ENCODE results near the gene MAPKAP1. TPM values are rescaled to one million over a fixed set of nuclear protein-coding genes. Genes with fewer than 3 reads are reported as not detected.

MAPKAP1 gene
- polyA plus RNA-seq, 1 donor from 2014 or later: 57.5 TPM

GRCh38 chr9:125428060-125428901 is 278.7 kb downstream of the MAPKAP1 start:
- Histone ChIP-seq H3K9ac (ENCODE audit: low read length) (no peak overlapping the region), H3K9me3 (ENCODE audit: low read length) (no peaks in the 10 kb centered on the region), H3K27ac (ENCODE audit: low read length) (no peak overlapping the region), H3F3A (ENCODE audit: insufficient read depth, low read length, poor library complexity, severe bottlenecking) (no peaks in the 10 kb centered on the region), H3K79me2 (replicated peaks; ENCODE audit: insufficient read depth, low read length) (no peaks in the 10 kb centered on the region), H3K36me3 (ENCODE audit: insufficient read depth, low read length) (no peaks in the 10 kb centered on the region), H3K4me2 (ENCODE audit: low read length) (no peak overlapping the region), H2AFZ (ENCODE audit: low read depth, low read length) (no peak overlapping the region), H3K4me3 (ENCODE audit: low read length) (no peak overlapping the region), H3K27me3 (ENCODE audit: insufficient read depth, low read depth, low read length) (no peaks in the 10 kb centered on the region), H4K20me1 (ENCODE audit: insufficient read depth) (no peaks in the 10 kb centered on the region), H3K9me2 (ENCODE audit: insufficient read depth, low read length) (no peaks in the 10 kb centered on the region)
- TF ChIP-seq RAD21 (conservative IDR thresholded peaks at IDR 0.05) (no peak), POLR2AphosphoS5 (IDR thresholded peaks at IDR 0.05) (no peak), EZH2 (IDR thresholded peaks at IDR 0.05; ENCODE audit: borderline replicate concordance, insufficient read depth, low read length, poor library complexity, severe bottlenecking) (no peak), EP300 (conservative IDR thresholded peaks at IDR 0.05; ENCODE audit: poor library complexity, severe bottlenecking) (no peak), REST (IDR thresholded peaks at IDR 0.05; ENCODE audit: borderline replicate concordance) (no peak), CTCF (IDR thresholded peaks at IDR 0.05; ENCODE audit: poor library complexity, severe bottlenecking) (no peak), SMC3 (conservative IDR thresholded peaks at IDR 0.05; ENCODE audit: poor library complexity) (no peak), TAF1 (IDR thresholded peaks at IDR 0.05; ENCODE audit: low read depth) (no peak), MXI1 (conservative IDR thresholded peaks at IDR 0.05; ENCODE audit: poor library complexity, severe bottlenecking) (no peak)

- no peaks in the 10 kb centered on the region for H3F3A ChIP-seq (ENCODE audit: insufficient read depth, low read length, poor library complexity, severe bottlenecking)
- no peak overlapping the region for H3K4me3 ChIP-seq (ENCODE audit: low read length)
- no peaks in the 10 kb centered on the region for H3K9me3 ChIP-seq (ENCODE audit: low read length)
- H4K20me1 ChIP-seq (ENCODE audit: insufficient read depth): no peaks in the 10 kb centered on the region
- no peaks in the 10 kb centered on the region for H3K79me2 ChIP-seq (replicated peaks; ENCODE audit: insufficient read depth, low read length)
- TF ChIP-seq MXI1 (conservative IDR thresholded peaks at IDR 0.05; ENCODE audit: poor library complexity, severe bottlenecking) (no peak), SMC3 (conservative IDR thresholded peaks at IDR 0.05; ENCODE audit: poor library complexity) (no peak), POLR2AphosphoS5 (IDR thresholded peaks at IDR 0.05) (no peak)
- no peak overlapping the region for H3K9ac ChIP-seq (ENCODE audit: low read length)
- H3K27me3 ChIP-seq (ENCODE audit: insufficient read depth, low read depth, low read length): no peaks in the 10 kb centered on the region
- H3K4me2 ChIP-seq (ENCODE audit: low read length): no peak overlapping the region
- H3K36me3 ChIP-seq (ENCODE audit: insufficient read depth, low read length): no peaks in the 10 kb centered on the region
- no peak overlapping the region for H3K27ac ChIP-seq (ENCODE audit: low read length)
- no peak overlapping the region for H2AFZ ChIP-seq (ENCODE audit: low read depth, low read length)
- H3K9me2 ChIP-seq (ENCODE audit: insufficient read depth, low read length): no peaks in the 10 kb centered on the region
Measured at GRCh38 chr9:125427556-125427955, 279.5 kb downstream of the MAPKAP1 start.
